ENCODE measurements around the gene DVL3. TPM values are rescaled to one million over a fixed set of nuclear protein-coding genes. Genes with fewer than 3 reads are reported as not detected.

DVL3 gene
- total RNA-seq, 2 experiments from 2014 or later, result 42.6 to 44.2 TPM

DNA sequence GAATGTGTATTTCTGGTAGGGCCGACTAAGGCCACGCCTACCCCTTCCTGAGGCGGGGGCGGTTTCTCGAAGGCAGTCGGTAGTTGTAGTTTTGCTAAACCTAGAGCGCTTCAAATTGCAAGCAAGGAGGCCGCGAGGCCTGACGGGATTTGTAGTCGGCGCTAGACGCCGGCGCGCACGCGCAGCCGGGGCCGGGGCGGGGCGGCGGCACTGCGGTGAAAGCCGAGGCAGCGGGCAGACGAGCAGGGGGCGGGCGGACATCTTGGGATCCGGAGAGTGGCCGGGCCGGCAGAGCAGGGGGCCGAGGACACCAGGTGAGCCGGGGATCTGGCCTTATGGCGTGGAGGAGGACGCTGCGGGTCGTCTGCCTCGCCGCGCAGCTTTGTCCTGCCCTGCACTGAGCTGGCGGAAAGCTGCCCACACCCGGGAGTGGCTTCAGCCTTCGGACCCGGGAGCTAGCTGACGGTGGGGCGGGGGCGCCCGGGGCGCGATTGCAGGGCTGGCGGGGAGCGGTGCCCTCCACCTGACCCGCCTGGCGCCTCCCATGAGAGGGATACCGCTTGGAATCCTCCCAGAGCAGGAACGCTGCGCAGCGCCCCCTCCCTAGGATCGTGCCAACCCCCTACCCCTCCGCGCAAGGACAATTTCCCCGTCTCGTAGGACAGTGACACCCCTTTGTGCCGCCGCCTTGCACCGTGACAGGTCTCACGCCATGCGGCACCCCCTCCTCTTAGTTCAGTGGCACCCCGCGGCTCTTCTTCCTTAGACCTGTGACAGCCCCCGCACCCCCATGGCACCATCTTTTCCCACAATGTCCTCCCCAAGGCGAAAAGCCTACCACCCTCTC, 19.7 kb downstream of the DVL3 start, which contains the start of gene AP2M1:
Gene AP2M1, plus strand, starts transcription at position 210 of the 847 bp plus-strand sequence. CDS start 2,139 bp downstream, outside the sequence.
- H3K27ac Mint-ChIP-seq, result peak within 1 kb of the TSS; percentile 90
- peak; percentile 96 for ATAC-seq
- no peaks in the 10 kb centered on the region for H3K9me3 Mint-ChIP-seq (ENCODE audit: low read depth)

DNA sequence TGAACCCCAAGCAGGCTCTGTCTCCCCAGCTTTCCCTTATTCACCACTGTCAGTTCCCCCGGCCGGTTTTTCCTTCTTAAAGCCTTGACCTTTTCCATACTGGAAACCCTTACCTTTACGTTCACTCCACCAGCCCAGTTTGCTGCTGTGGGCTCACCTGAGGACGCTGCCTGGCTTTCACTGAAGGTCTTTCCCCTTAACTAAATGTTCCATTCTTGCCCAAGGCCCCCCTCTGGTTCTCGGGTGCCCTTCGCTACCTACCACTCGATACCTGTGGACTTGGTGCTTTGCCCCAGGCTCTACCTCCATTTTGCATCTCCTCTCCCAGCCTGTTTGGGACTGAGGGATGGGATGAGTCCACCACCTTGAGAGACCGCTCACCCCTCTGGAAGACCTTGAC, 20.3 kb downstream of the DVL3 start:
- H3K36me3 Mint-ChIP-seq, result peaks cover 15% of the 10 kb centered on the region
- CTCF ChIA-PET, result interaction anchor here (0.7 to 2.4 kb wide), 3 partner anchors 8 to 47 kb away, joined by 3 to 7 read pairs (median 6); no protein-coding TSS in a partner anchor
- no peak for DNase-seq

More for the DNA sequence above, 19.7 kb downstream of the DVL3 start, which contains the start of gene AP2M1:
- CTCF ChIA-PET, result interaction anchor here (0.5 to 2.4 kb wide), 8 partner anchors 9 to 112 kb away, joined by 3 to 7 read pairs (median 4); partner anchors contain the start of genes ABCF3 and EIF2B5
- peaks cover 27% of the 10 kb centered on the region for H3K4me1 Mint-ChIP-seq
- peak; percentile 99 for DNase-seq
- peak within 1 kb of the TSS; percentile 95 for H3K4me3 Mint-ChIP-seq
- H3K36me3 Mint-ChIP-seq, result peaks cover 13% of the 10 kb centered on the region
- H3K27me3 Mint-ChIP-seq, result no peaks in the 10 kb centered on the region

DNA sequence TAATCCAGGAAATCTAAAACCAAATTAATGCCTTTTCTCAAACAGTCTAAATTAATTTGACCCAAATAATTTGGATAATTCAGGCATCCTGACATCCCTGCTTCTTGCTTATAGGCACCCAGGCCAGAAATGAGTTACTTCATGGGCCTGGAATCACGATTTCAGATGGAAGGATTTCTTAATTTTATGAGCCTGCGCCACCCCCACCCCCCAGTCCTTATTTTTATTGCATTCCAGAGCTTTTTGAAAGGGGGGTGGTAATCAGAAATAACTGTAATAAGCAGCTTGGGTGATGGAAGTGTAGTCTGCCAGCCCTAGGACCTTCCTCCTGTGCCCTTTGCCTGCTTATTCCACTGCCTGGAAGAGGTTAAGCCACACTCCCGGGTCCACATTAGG, 20.8 kb downstream of the DVL3 start:
- Mint-ChIP-seq H3K4me3 (peak overlapping the region; percentile 95), H3K27ac (peak overlapping the region; percentile 90), H3K9me3 (ENCODE audit: low read depth) (no peaks in the 10 kb centered on the region), H3K4me1 (peaks cover 27% of the 10 kb centered on the region), H3K36me3 (peaks cover 19% of the 10 kb centered on the region), H3K27me3 (no peaks in the 10 kb centered on the region)
- DNase-seq (no peak), ATAC-seq (no peak)
- CTCF ChIA-PET, result interaction anchor here (0.7 to 1.7 kb wide), 2 partner anchors 8 to 47 kb away, joined by 3 to 6 read pairs; no protein-coding TSS in a partner anchor

More for the DNA sequence above, 20.3 kb downstream of the DVL3 start:
- Mint-ChIP-seq H3K4me1 (peaks cover 27% of the 10 kb centered on the region), H3K4me3 (peak overlapping the region; percentile 95), H3K9me3 (ENCODE audit: low read depth) (no peaks in the 10 kb centered on the region), H3K27me3 (no peaks in the 10 kb centered on the region), H3K27ac (peak overlapping the region; percentile 90)
- ATAC-seq, result no peak

DNA sequence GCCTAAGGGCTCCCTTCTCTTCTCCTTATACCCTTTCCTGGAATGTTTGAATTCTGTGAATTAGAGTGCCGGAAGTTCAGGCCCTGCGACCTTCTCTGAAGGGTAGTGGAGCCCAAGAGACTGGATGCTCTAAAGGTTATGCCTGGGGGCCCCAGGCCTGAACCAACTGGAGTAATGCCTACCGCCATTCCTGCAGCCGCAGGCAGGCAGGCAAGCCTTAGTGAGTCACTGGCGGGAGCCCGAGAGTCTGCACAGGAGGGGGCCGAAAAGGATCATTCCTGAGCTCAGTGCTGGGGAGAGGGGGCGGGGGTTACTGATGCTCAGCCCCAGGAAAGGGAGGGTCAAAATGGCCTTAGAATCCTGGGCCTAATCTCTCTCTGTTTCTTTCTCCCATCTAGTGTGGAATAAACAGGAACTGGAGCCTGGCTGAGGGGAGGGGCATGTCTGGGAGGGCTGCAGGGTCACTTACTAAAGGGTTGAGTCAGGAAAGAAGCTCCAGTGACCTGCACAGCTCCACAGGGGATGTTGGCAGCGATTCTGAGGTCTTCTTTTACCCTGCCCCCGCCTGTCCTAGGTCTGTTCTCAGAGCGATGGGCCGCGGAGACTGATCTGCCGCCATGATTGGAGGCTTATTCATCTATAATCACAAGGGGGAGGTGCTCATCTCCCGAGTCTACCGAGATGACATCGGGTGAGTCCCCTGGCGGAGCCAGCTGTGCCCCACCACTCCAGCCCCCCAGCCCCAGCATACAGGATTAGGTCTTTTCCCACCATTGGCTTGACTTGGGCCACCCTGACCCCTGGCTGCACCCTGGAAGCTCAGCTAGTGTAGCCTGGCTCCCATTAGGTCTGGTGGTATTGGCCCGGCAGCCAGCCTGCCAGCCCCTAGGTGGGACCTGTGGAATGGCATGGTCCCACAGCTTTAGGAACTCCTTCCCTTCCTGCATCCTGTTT, 21.5 kb downstream of the DVL3 start:
- Mint-ChIP-seq H3K27me3 (no peaks in the 10 kb centered on the region), H3K36me3 (peaks cover 23% of the 10 kb centered on the region), H3K4me3 (peak overlapping the region; percentile 95), H3K9me3 (ENCODE audit: low read depth) (no peaks in the 10 kb centered on the region), H3K4me1 (peaks cover 27% of the 10 kb centered on the region), H3K27ac (no peak overlapping the region)
- ATAC-seq (no peak), DNase-seq (no peak)
- CTCF ChIA-PET, result no interaction called here

DNA sequence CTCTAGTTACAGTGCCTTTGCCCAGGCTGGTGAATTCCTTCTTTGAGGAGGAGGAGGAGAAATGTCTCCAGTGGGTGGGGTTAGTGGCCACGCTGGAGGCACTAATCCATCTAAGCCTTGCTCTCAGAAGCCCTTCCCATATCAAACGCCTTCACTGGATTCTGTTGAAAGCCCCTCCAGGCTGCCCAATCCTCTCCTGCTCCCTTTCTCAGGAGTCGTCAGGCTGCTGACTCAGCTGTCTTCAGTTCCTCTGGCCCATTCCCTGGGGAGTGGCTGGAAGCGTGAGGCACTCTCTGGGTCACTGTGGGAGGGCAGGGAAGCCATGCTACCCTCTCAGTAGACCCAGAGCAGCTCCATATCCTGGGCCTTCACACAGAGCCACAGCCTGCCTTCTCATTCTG, 22.2 kb downstream of the DVL3 start:
- peaks cover 24% of the 10 kb centered on the region for H3K36me3 Mint-ChIP-seq
- no peak overlapping the region for H3K27ac Mint-ChIP-seq
- H3K4me1 Mint-ChIP-seq, result peaks cover 27% of the 10 kb centered on the region
- no peaks in the 10 kb centered on the region for H3K27me3 Mint-ChIP-seq
- no peaks in the 10 kb centered on the region for H3K9me3 Mint-ChIP-seq (ENCODE audit: low read depth)
- no peak for DNase-seq
- CTCF ChIA-PET, result no interaction called here
- no peak for ATAC-seq
- no peak overlapping the region for H3K4me3 Mint-ChIP-seq

DNA sequence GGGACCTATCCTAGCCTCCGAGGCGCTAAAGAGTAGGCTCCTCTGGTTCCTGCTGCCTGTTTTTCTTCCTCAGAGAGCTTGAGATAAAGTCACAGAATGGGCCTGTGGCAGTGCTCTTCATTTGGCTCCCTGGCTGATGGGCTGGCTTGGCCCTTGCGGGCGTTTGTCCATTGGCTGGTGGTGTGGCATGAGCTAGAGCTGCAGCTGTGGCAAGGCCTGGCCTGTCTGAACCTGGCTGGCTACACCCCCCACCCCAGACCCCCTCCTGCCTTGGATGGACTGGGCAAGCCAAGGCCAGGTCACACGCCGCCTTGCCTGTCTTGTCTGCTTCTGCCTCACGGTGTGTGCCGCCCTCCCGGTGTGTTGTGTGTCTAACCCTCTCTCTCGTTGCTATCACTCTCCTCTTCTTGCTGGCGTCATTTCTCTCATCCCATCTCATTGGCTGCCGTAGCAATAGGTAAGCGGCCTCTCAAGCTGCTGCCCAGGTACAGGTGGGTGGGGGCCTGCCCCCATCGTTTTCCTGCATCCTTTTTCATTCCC, 22.7 kb downstream of the DVL3 start:
- Mint-ChIP-seq H3K36me3 (peaks cover 28% of the 10 kb centered on the region), H3K4me3 (no peak overlapping the region), H3K27ac (no peak overlapping the region), H3K27me3 (no peaks in the 10 kb centered on the region), H3K4me1 (peaks cover 27% of the 10 kb centered on the region), H3K9me3 (ENCODE audit: low read depth) (no peaks in the 10 kb centered on the region)
- ATAC-seq (no peak), DNase-seq (no peak)
- CTCF ChIA-PET, result no interaction called here

DNA sequence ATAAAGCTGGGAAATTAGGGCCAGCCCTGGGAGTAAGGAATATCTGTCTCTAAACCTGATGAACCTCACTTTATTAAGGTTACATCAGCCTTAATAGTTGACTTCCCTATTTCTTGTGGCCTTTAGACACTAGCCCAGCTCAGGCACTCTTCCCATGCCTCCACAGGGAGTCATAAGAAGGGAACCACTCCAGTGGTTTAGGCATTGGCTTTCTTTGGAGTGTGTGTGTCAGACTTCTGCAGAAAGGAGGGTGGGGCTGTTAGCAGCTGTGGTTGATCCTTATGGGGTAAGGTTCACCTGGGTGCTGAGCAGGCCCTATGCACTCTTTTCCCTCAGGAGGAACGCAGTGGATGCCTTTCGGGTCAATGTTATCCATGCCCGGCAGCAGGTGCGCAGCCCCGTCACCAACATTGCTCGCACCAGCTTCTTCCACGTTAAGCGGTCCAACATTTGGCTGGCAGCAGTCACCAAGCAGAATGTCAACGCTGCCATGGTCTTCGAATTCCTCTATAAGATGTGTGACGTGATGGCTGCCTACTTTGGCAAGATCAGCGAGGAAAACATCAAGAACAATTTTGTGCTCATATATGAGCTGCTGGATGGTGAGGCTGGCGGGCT, 23.5 kb downstream of the DVL3 start:
- no peaks in the 10 kb centered on the region for H3K27me3 Mint-ChIP-seq
- CTCF ChIA-PET, result no interaction called here
- no peak for DNase-seq
- no peak overlapping the region for H3K27ac Mint-ChIP-seq
- H3K4me3 Mint-ChIP-seq, result no peak overlapping the region
- H3K36me3 Mint-ChIP-seq, result peaks cover 35% of the 10 kb centered on the region
- no peaks in the 10 kb centered on the region for H3K9me3 Mint-ChIP-seq (ENCODE audit: low read depth)
- no peak for ATAC-seq
- H3K4me1 Mint-ChIP-seq, result peaks cover 26% of the 10 kb centered on the region

DNA sequence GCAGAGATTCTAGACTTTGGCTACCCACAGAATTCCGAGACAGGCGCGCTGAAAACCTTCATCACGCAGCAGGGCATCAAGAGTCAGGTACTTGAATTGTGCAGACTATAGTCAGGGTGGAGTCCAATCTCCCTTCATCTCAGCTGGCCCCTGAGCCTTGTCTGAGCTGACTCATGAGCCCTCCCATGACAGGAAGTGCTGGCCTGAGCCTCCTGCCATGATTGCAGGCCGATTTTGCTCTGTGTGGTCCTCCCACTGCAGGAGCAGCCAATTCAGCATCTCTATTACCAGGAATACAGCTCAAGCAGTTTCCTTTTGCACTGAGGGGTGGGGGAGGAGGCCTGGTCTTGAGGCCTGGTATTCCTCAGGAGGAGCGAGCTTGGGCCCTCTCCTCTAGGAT, 25.0 kb downstream of the DVL3 start:
- Mint-ChIP-seq H3K27ac (no peak overlapping the region), H3K4me1 (peaks cover 24% of the 10 kb centered on the region), H3K36me3 (peaks cover 42% of the 10 kb centered on the region), H3K27me3 (no peaks in the 10 kb centered on the region), H3K9me3 (ENCODE audit: low read depth) (no peaks in the 10 kb centered on the region), H3K4me3 (no peak overlapping the region)
- ATAC-seq (no peak), DNase-seq (no peak)
- CTCF ChIA-PET, result interaction anchor here (1.4 kb wide), 1 partner anchor 163 kb away, joined by 3 read pairs; the partner anchor contains the start of gene ABCC5

DNA sequence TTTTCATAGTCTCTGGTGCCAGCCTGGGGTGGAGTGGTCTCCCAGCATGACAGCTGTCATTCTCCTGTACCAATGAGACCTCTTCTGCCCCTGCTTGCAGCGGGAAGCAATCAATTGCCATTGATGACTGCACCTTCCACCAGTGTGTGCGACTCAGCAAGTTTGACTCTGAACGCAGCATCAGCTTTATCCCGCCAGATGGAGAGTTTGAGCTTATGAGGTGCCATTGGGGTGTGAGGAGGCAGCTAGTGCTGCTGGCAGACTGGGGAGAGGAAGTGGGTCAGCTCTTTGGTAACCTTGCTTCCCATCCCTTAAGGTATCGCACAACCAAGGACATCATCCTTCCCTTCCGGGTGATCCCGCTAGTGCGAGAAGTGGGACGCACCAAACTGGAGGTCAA, 26.4 kb downstream of the DVL3 start:
- ATAC-seq, result no peak
- H3K27me3 Mint-ChIP-seq, result no peaks in the 10 kb centered on the region
- H3K4me3 Mint-ChIP-seq, result no peak overlapping the region
- no peak overlapping the region for H3K27ac Mint-ChIP-seq
- H3K36me3 Mint-ChIP-seq, result peaks cover 42% of the 10 kb centered on the region
- H3K9me3 Mint-ChIP-seq (ENCODE audit: low read depth), result no peaks in the 10 kb centered on the region
- no peak for DNase-seq
- CTCF ChIA-PET, result no interaction called here
- H3K4me1 Mint-ChIP-seq, result peaks cover 17% of the 10 kb centered on the region

DNA sequence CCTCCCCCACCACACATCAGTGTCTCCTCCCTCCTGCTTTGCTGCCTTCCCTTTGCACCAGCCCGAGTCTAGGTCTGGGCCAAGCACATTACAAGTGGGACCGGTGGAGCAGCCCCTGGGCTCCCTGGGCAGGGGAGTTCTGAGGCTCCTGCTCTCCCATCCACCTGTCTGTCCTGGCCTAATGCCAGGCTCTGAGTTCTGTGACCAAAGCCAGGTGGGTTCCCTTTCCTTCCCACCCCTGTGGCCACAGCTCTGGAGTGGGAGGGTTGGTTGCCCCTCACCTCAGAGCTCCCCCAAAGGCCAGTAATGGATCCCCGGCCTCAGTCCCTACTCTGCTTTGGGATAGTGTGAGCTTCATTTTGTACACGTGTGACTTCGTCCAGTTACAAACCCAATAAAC, 28.5 kb downstream of the DVL3 start:
- CTCF ChIA-PET, result interaction anchor here (1.0 to 3.4 kb wide), 3 partner anchors 9 to 122 kb away, joined by 3 to 20 read pairs (median 6); partner anchors contain the start of gene AP2M1
- Mint-ChIP-seq H3K4me1 (peaks cover 24% of the 10 kb centered on the region), H3K9me3 (ENCODE audit: low read depth) (no peaks in the 10 kb centered on the region), H3K27me3 (no peaks in the 10 kb centered on the region), H3K36me3 (peaks cover 42% of the 10 kb centered on the region), H3K4me3 (no peak overlapping the region), H3K27ac (no peak overlapping the region)
- no peak for DNase-seq
- no peak for ATAC-seq

DNA sequence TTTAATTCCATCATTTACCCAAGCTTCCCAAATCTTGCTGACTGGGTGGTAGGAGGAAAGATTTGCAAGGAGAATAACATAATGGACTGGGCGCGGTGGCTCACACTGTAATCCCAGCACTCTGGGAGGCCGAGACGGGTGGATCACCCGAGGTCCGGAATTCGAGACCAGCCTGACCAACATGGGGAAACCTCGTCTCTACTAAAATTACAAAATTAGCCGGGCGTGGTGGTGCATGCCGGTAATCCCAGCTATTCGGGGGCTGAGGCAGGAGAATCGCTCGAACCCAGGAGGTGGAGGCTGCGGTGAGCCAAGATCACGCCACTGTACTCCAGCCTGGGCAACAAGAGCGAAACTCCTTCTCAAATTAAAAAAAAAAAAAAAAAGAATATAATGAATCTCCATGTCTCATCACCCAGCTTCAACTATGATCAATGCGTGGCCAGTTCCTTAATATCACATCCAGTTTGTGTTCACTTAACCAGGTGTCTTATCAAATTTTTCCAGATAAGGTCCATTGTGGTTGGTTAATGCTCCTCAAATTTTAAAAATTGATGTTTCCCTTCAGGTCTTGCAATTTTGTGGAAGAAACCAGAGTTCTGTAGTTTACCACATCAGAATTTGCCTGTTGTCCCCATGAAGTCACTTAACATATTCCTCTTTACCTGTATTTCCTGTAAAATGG, 29.5 kb downstream of the DVL3 start:
- H3K27me3 Mint-ChIP-seq, result no peaks in the 10 kb centered on the region
- peak overlapping the region; percentile 91 for H3K27ac Mint-ChIP-seq
- H3K4me3 Mint-ChIP-seq, result peak overlapping the region; percentile 86
- DNase-seq (no peak), ATAC-seq (no peak)
- no peaks in the 10 kb centered on the region for H3K9me3 Mint-ChIP-seq (ENCODE audit: low read depth)
- CTCF ChIA-PET, result interaction anchor here (1.6 to 3.4 kb wide), 3 partner anchors 10 to 65 kb away, joined by 5 to 20 read pairs (median 6); partner anchors contain the start of genes AP2M1 and EEF1AKMT4
- H3K4me1 Mint-ChIP-seq, result peaks cover 26% of the 10 kb centered on the region
- H3K36me3 Mint-ChIP-seq, result peaks cover 43% of the 10 kb centered on the region
